Brain pericyte (primary cell): Measurements from ENCODE around the gene NCKAP5.
A peak's percentile ranks its signal among the peaks of the same experiment; 100 is the strongest.

Source experiments
- DNase-seq: peaks from one replicate; pipeline ENCODE4 v3.0.0-alpha.2; 2012; ENCODE audit warnings: low read depth, low spot score

The NCKAP5 gene

DNA sequence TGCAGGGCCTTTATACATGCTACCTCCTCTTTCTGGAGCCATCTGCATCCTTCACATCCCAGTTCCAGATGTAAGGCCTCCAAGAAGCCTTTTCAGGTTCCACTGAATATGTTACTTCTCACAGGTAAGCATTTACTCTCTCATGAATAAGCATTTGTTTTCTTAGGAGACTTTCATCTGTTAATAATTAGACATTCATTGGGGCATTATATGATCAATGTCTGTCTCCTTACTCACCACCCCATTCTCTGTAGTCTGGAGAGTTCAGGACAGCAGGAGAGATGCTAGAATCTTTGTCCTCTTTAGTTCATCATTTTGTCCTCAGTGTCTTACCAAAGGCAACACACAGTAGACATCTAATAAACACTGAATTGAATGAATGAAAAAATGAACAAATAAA is 185.7 kb downstream of the NCKAP5 start:
- no peak for DNase-seq

- no peak for DNase-seq
Observed at GRCh38 chr2:133380991-133381390, 187.3 kb downstream of the NCKAP5 start.

- DNase-seq, result no peak
Observed at GRCh38 chr2:133378928-133379549, 189.2 kb downstream of the NCKAP5 start.

- DNase-seq, result no peak
Observed at GRCh38 chr2:133378386-133378785, 189.9 kb downstream of the NCKAP5 start.

DNA sequence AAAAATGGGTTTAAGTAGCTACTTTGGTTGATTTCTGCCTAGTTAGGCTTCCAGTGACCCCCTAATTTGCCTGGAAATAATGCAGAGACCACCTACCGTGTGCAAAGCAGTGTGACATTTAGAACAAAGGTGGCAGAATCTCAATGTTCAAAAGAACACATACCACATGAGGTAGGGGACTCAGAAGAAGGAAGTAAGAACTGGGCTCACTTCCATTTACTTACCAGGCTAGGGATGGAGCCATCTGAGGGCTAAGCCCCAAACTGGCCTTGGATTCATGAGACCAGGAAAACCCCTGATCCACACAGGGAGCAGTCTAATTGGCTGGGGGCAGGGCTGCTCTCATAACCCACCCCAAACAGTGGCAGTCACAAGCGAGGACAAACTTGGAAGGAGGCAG is 190.7 kb downstream of the NCKAP5 start:
- DNase-seq, result no peak

- DNase-seq, result no peak
Observed at GRCh38 chr2:133377021-133377481, 191.2 kb downstream of the NCKAP5 start.

GRCh38 chr2:133374781-133375180 is 193.5 kb downstream of the NCKAP5 start:
- no peak for DNase-seq

DNA sequence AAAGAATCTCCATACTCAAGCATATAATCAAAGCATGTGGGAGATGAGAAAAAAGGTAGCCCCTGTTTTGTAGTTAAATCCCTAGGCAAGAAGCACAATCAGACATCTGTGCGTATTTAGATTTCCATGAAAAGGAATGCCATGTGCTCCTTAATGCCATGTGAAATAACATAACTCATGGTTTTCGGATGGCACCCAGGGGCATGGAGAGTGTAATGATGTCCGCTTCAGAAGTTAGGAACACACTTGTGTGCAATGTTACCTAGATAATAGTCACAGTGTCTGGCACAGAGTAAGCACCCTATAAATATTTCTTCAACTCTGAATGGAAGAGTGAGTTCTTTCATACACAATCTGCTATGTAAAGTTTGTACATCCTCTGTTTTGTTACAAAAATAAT is 197.0 kb downstream of the NCKAP5 start:
- no peak for DNase-seq

DNA sequence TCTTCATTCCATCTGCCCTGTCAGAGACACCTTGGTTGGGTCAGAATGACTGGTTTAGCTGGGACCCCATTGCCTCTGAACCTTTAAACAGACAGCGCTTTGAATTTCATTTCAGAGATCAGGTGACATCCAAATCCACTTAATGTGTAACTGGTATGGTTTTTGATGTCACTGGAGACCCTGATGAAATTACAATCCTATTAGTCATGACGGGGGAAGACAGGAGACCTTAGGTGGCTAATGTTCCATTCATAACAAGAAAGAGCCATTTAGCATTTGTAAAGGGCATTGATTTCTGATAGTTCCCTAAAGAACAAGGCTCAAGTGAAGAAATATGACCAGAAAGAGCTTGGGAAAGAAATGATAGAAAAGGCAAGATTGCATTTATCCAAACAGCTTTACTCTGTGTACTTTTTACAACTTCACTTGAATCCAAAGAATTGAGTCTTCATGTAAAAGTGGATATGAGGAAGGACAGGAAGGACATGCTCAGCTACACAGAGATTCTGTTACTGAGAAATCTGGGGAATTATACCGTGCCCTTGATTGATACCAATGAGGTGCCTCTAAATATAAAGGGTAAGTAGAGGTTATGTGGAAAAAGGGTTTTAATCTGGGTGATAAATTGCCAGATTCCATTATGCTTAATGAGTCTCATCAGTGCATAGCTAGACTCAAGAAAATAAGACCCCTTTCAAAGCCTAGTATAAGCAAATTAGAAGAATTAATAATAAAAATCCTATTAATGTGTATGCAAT is 198.2 kb downstream of the NCKAP5 start:
- DNase-seq, result no peak

DNA sequence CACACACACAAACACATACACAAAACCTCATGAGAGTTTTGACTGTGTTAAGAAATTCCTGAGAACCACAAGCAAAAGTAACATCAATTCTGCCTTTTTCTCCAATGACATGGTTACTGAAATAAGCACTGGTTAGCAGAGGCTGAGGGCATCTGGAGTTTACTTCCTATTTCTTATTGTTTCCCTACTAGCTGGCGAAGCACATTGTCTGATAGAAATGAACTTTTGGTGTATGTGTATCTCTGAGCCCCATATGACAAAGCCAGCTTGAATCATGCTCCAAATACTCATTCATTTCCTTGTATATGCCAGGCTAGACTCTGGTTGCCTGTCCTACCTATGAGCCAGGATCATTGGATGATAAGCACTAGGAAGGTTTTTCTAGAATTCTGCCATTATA is 203.1 kb downstream of the NCKAP5 start:
- no peak for DNase-seq

DNA sequence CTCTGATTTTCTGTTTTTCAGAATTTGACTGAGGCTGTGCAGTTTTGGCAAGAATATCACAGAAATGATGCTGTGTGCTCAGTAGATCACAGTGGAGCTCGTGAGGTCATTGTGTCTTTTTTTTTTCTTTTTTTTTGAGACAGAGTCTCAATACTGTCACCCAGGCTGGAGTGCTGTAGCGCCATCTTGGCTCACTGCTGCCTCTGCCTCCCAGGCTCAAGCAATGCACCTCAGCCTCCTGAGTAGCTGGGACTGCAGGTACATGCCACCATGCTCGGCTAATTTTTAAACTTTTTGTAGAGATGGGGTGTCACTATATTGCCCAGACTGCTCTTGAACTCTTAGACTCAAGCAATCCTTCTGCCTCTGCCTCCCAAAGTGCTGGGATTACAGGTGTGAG is 203.6 kb downstream of the NCKAP5 start:
- DNase-seq, result no peak

DNA sequence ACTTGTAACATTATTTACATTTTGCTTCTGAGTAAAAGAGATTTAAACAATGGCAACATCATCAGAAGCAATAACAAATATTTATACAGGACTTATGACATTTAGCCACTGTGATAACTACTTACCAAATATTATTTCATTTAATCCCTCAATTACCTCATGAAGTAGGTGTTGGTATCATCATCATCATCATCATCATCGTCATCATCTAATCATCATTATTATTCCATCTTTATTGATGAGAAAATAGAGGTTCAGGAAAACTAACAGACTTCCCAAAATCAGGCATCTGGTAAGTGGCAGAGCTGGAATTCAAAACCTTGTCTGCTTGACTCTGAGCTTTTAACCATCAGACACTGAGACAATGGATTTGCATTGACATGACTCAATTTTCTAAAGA is 204.4 kb downstream of the NCKAP5 start:
- DNase-seq, result no peak

DNA sequence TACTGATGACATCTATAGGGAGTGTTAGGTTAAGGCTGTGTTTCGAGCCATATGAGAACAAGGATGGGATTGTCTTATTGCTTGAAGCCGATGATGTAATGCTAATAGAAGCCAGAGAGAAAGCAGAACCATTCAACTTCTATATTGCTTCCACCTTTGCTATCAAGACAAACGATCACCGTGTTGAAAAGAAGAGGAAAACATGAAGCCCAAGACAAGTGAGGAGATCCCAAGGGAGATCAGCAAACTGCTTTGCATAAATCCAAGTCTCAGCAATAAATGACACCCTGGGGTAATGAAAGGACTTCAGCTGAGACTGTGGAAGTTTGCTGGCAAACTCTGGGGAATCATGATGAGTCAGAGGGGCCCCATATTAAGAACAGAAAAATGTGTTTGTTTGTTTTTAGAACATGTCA is 206.2 kb downstream of the NCKAP5 start:
- DNase-seq, result peak; percentile 37

DNA sequence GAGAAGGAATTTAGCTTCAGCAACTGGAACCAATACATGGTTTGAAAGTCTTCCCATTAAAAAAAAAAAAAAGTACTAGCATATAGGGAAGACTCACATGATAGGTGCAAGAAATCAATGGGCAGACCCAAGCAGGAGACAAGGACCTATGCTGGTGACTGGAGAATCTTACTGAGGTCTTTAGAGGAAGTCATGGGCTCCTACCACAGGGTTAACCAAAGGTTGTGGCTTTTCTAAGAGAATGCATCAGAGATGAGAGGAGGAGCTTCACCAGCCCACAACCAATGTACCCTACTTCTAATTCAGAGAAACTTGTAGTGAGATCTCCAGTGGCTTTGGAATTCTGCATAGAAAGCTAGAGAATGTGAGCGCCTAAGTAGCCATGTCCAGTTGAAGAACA is 207.4 kb downstream of the NCKAP5 start:
- no peak for DNase-seq

- no peak for DNase-seq
Observed at GRCh38 chr2:133360190-133360589, 208.1 kb downstream of the NCKAP5 start.

- no peak for DNase-seq
Observed at GRCh38 chr2:133352719-133353118, 215.5 kb downstream of the NCKAP5 start.

- DNase-seq, result no peak
Observed at GRCh38 chr2:133346654-133347053, 221.6 kb downstream of the NCKAP5 start.

DNA sequence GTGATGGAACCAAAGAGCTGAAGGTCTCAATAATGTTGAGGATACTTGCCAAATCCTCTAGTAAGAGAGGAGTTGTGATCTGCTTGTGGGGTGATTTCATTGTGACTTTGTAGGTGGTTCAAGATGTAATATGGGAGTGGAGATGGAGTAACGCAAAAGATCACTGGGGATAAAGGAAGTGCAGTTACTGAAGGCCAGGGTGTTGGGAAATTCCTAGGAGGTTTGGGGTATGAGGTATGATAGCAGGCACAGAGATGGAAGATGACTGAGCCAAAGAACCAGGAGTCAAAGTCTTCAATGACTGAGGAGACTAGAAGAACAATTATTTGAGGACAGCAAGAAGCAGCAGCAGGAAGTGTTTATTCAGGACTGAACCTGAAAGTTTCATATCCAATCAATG is 222.6 kb downstream of the NCKAP5 start:
- no peak for DNase-seq

GRCh38 chr2:133344849-133345248 is 223.4 kb downstream of the NCKAP5 start:
- no peak for DNase-seq

- DNase-seq, result no peak
Observed at GRCh38 chr2:133343018-133343352, 225.3 kb downstream of the NCKAP5 start.

- no peak for DNase-seq
Observed at GRCh38 chr2:133342286-133343017, 225.8 kb downstream of the NCKAP5 start.

GRCh38 chr2:133341575-133341974 is 226.7 kb downstream of the NCKAP5 start:
- no peak for DNase-seq

GRCh38 chr2:133338224-133338623 is 230.0 kb downstream of the NCKAP5 start:
- DNase-seq, result no peak
